Activated T-cell treated with anti-CD3 and anti-CD28 coated beads, Interleukin-2, amount 50 U/mL, for 24 hours (primary cell): ENCODE data around the gene MANBA.

Source experiments
- DNase-seq: peaks from one replicate; pipeline ENCODE4 v3.0.0-alpha.2; 2020
- H3K27ac Mint-ChIP-seq: 2 replicates; pipeline ENCODE4 v1.8.0; 2020; ENCODE audit warnings: mild to moderate bottlenecking, mixed read lengths
- H3K27me3 Mint-ChIP-seq: 2 replicates; pipeline ENCODE4 v1.8.0; 2020; ENCODE audit warnings: mixed read lengths
- H3K36me3 Mint-ChIP-seq: 2 replicates; pipeline ENCODE4 v1.8.0; 2020; ENCODE audit warnings: low read depth, mixed read lengths
- H3K4me1 Mint-ChIP-seq: 2 replicates; pipeline ENCODE4 v1.8.0; 2020; ENCODE audit warnings: low read depth, mixed read lengths
- H3K4me3 Mint-ChIP-seq: 2 replicates; pipeline ENCODE4 v1.8.0; 2020; ENCODE audit warnings: mild to moderate bottlenecking, moderate library complexity, mixed read lengths
- H3K9me3 Mint-ChIP-seq: 2 replicates; pipeline ENCODE4 v1.8.0; 2020; ENCODE audit warnings: mixed read lengths

MANBA gene

GRCh38 chr4:102780476-102781144 lies 19.8 kb upstream of the MANBA start:
- Mint-ChIP-seq H3K4me1 (peaks cover 4% of the 10 kb centered on the region), H3K27me3 (no peaks in the 10 kb centered on the region), H3K27ac (no peak overlapping the region), H3K9me3 (no peaks in the 10 kb centered on the region), H3K36me3 (no peaks in the 10 kb centered on the region), H3K4me3 (no peak overlapping the region)
- no peak for DNase-seq

GRCh38 chr4:102779204-102779603 lies 18.4 kb upstream of the MANBA start:
- H3K27me3 Mint-ChIP-seq = no peaks in the 10 kb centered on the region
- H3K27ac Mint-ChIP-seq = no peak overlapping the region
- DNase-seq = no peak
- H3K9me3 Mint-ChIP-seq = no peaks in the 10 kb centered on the region
- H3K36me3 Mint-ChIP-seq = no peaks in the 10 kb centered on the region
- H3K4me1 Mint-ChIP-seq = peaks cover 4% of the 10 kb centered on the region
- H3K4me3 Mint-ChIP-seq = no peak overlapping the region

GRCh38 chr4:102778720-102779119 lies 18.0 kb upstream of the MANBA start:
- H3K27ac Mint-ChIP-seq = no peak overlapping the region
- H3K4me3 Mint-ChIP-seq = no peak overlapping the region
- H3K9me3 Mint-ChIP-seq = no peaks in the 10 kb centered on the region
- peaks cover 4% of the 10 kb centered on the region for H3K4me1 Mint-ChIP-seq
- no peaks in the 10 kb centered on the region for H3K27me3 Mint-ChIP-seq
- H3K36me3 Mint-ChIP-seq = no peaks in the 10 kb centered on the region
- no peak for DNase-seq

- Mint-ChIP-seq H3K4me3 (no peak overlapping the region), H3K4me1 (peaks cover 3% of the 10 kb centered on the region), H3K9me3 (no peaks in the 10 kb centered on the region), H3K27me3 (no peaks in the 10 kb centered on the region), H3K36me3 (no peaks in the 10 kb centered on the region), H3K27ac (no peak overlapping the region)
- no peak for DNase-seq
Observed at GRCh38 chr4:102775805-102776204, 15.0 kb upstream of the MANBA start.

GRCh38 chr4:102774254-102774653 lies 13.5 kb upstream of the MANBA start:
- Mint-ChIP-seq H3K27me3 (no peaks in the 10 kb centered on the region), H3K4me1 (no peaks in the 10 kb centered on the region), H3K27ac (no peak overlapping the region), H3K36me3 (no peaks in the 10 kb centered on the region), H3K4me3 (no peak overlapping the region), H3K9me3 (no peaks in the 10 kb centered on the region)
- DNase-seq = no peak

GRCh38 chr4:102772738-102773340 lies 12.1 kb upstream of the MANBA start:
- Mint-ChIP-seq H3K36me3 (no peaks in the 10 kb centered on the region), H3K27ac (no peak overlapping the region), H3K9me3 (no peaks in the 10 kb centered on the region), H3K4me1 (no peaks in the 10 kb centered on the region), H3K4me3 (no peak overlapping the region), H3K27me3 (no peaks in the 10 kb centered on the region)
- no peak for DNase-seq

- Mint-ChIP-seq H3K27me3 (no peaks in the 10 kb centered on the region), H3K36me3 (peaks cover 7% of the 10 kb centered on the region), H3K4me3 (no peak overlapping the region), H3K4me1 (peaks cover 15% of the 10 kb centered on the region), H3K9me3 (no peaks in the 10 kb centered on the region), H3K27ac (no peak overlapping the region)
- no peak for DNase-seq
Observed at GRCh38 chr4:102764901-102765300, 4.1 kb upstream of the MANBA start.

GRCh38 chr4:102761906-102762305 lies 1.1 kb upstream of the MANBA start:
- Mint-ChIP-seq H3K27ac (no peak overlapping the region), H3K4me3 (peak overlapping the region; percentile 93)

GRCh38 chr4:102761296-102761701 lies 531 bp upstream of the MANBA start:
- H3K4me3 Mint-ChIP-seq = peak overlapping the region; percentile 93

More at GRCh38 chr4:102761906-102762305, 1.1 kb upstream of the MANBA start:
- H3K9me3 Mint-ChIP-seq = no peaks in the 10 kb centered on the region
- H3K4me1 Mint-ChIP-seq = peaks cover 38% of the 10 kb centered on the region
- H3K36me3 Mint-ChIP-seq = peaks cover 7% of the 10 kb centered on the region
- H3K27me3 Mint-ChIP-seq = no peaks in the 10 kb centered on the region
- DNase-seq = no peak

GRCh38 chr4:102759831-102760644 lies 730 bp downstream of the MANBA start:
- peak overlapping the region; percentile 93 for H3K4me3 Mint-ChIP-seq

More at GRCh38 chr4:102761296-102761701, 531 bp upstream of the MANBA start:
- Mint-ChIP-seq H3K27ac (peak overlapping the region; percentile 58), H3K27me3 (no peaks in the 10 kb centered on the region), H3K4me1 (peaks cover 39% of the 10 kb centered on the region), H3K9me3 (no peaks in the 10 kb centered on the region), H3K36me3 (peaks cover 7% of the 10 kb centered on the region)
- DNase-seq = no peak

GRCh38 chr4:102758241-102759160 lies 2.3 kb downstream of the MANBA start:
- Mint-ChIP-seq H3K27me3 (no peaks in the 10 kb centered on the region), H3K36me3 (peaks cover 11% of the 10 kb centered on the region), H3K4me1 (peaks cover 44% of the 10 kb centered on the region), H3K4me3 (no peak overlapping the region), H3K9me3 (peaks cover 4% of the 10 kb centered on the region), H3K27ac (no peak overlapping the region)
- no peak for DNase-seq

More at GRCh38 chr4:102759831-102760644, 730 bp downstream of the MANBA start:
- Mint-ChIP-seq H3K36me3 (peaks cover 8% of the 10 kb centered on the region), H3K4me1 (peaks cover 42% of the 10 kb centered on the region), H3K27ac (peak overlapping the region; percentile 91), H3K27me3 (no peaks in the 10 kb centered on the region), H3K9me3 (peaks cover under 1% of the 10 kb centered on the region)
- no peak for DNase-seq

GRCh38 chr4:102757681-102758080 lies 3.1 kb downstream of the MANBA start:
- peaks cover 11% of the 10 kb centered on the region for H3K36me3 Mint-ChIP-seq
- peaks cover 4% of the 10 kb centered on the region for H3K9me3 Mint-ChIP-seq
- peaks cover 44% of the 10 kb centered on the region for H3K4me1 Mint-ChIP-seq
- no peak overlapping the region for H3K27ac Mint-ChIP-seq
- H3K27me3 Mint-ChIP-seq = no peaks in the 10 kb centered on the region
- DNase-seq = no peak
- no peak overlapping the region for H3K4me3 Mint-ChIP-seq

GRCh38 chr4:102754044-102754443 lies 6.7 kb downstream of the MANBA start:
- no peaks in the 10 kb centered on the region for H3K27me3 Mint-ChIP-seq
- peaks cover 4% of the 10 kb centered on the region for H3K9me3 Mint-ChIP-seq
- no peak overlapping the region for H3K4me3 Mint-ChIP-seq
- DNase-seq = no peak
- H3K4me1 Mint-ChIP-seq = peaks cover 20% of the 10 kb centered on the region
- no peak overlapping the region for H3K27ac Mint-ChIP-seq
- H3K36me3 Mint-ChIP-seq = peaks cover 15% of the 10 kb centered on the region

GRCh38 chr4:102751941-102752340 lies 8.8 kb downstream of the MANBA start:
- H3K27ac Mint-ChIP-seq = no peak overlapping the region
- no peak overlapping the region for H3K4me3 Mint-ChIP-seq
- DNase-seq = no peak
- no peaks in the 10 kb centered on the region for H3K27me3 Mint-ChIP-seq
- peaks cover 6% of the 10 kb centered on the region for H3K4me1 Mint-ChIP-seq
- peaks cover 4% of the 10 kb centered on the region for H3K9me3 Mint-ChIP-seq
- H3K36me3 Mint-ChIP-seq = peaks cover 15% of the 10 kb centered on the region
